Activated CD4-positive, CD25-positive, alpha-beta regulatory T cell (primary cell): ENCODE data around the gene DYTN.

ENCODE experiments used
- DNase-seq, 4 experiments: peaks; one replicate each; lab custom pipeline; 2025; lab: John Stamatoyannopoulos, UW

The DYTN gene

GRCh38 chr2:206698811-206699210 is 19.4 kb downstream of the DYTN start:
- DNase-seq, result no peak

GRCh38 chr2:206696910-206697309 is 21.3 kb downstream of the DYTN start:
- DNase-seq, result no peak

- DNase-seq, result peak in 1 of 4 experiments; percentile 5
These were observed 24.6 kb downstream of the DYTN start for GRCh38 chr2:206693399-206694137.

- DNase-seq, result no peak
These were observed 25.2 kb downstream of the DYTN start for GRCh38 chr2:206692971-206693370.

- no peak for DNase-seq
These were observed 29.2 kb downstream of the DYTN start for GRCh38 chr2:206688990-206689389.

- DNase-seq, result no peak
These were observed 29.7 kb downstream of the DYTN start for GRCh38 chr2:206688453-206688852.

GRCh38 chr2:206683546-206683945 is 34.6 kb downstream of the DYTN start:
- DNase-seq, result no peak

- no peak for DNase-seq
These were observed 47.5 kb downstream of the DYTN start for GRCh38 chr2:206670531-206671319.

GRCh38 chr2:206665251-206665650 is 52.9 kb downstream of the DYTN start:
- no peak for DNase-seq

GRCh38 chr2:206657087-206657486 is 61.1 kb downstream of the DYTN start:
- DNase-seq, result no peak

GRCh38 chr2:206647985-206648384 is 70.2 kb downstream of the DYTN start:
- no peak for DNase-seq

- no peak for DNase-seq
These were observed 75.8 kb downstream of the DYTN start, which contains the start of gene FAM237A for GRCh38 chr2:206642075-206643025. TSS of gene FAM237A (plus strand) at chr2:206642487. CDS start at chr2:206644237, 1,750 bp downstream.

- no peak for DNase-seq
These were observed 77.0 kb downstream of the DYTN start for GRCh38 chr2:206641226-206641625.

GRCh38 chr2:206639636-206640035 is 78.6 kb downstream of the DYTN start:
- no peak for DNase-seq

GRCh38 chr2:206635015-206635414 is 83.2 kb downstream of the DYTN start:
- DNase-seq, result no peak

- DNase-seq, result no peak
These were observed 86.9 kb downstream of the DYTN start for GRCh38 chr2:206631340-206631739.

- DNase-seq, result no peak
These were observed 90.6 kb downstream of the DYTN start for GRCh38 chr2:206627632-206628031.

- DNase-seq, result no peak
These were observed 92.1 kb downstream of the DYTN start for GRCh38 chr2:206626108-206626507.

GRCh38 chr2:206619011-206619410 is 99.2 kb downstream of the DYTN start:
- no peak for DNase-seq

- DNase-seq, result no peak
These were observed 102.0 kb downstream of the DYTN start for GRCh38 chr2:206616151-206616550.

- DNase-seq, result no peak
These were observed 102.6 kb downstream of the DYTN start for GRCh38 chr2:206615417-206616089.

GRCh38 chr2:206614811-206615210 is 103.4 kb downstream of the DYTN start:
- no peak for DNase-seq
